Activated naive CD8-positive, alpha-beta T cell (primary cell): ENCODE data around the gene UCP1.
"Not testable (repeated sequence)": the region's sequence is repeated elsewhere in the genome, so short reads cannot be mapped to it uniquely, and the experiment has no call there.

Experiments
- H3K27ac Mint-ChIP-seq: one replicate; pipeline ENCODE4 v1.8.0; 2021; ENCODE audit warnings: mixed read lengths
- H3K27me3 Mint-ChIP-seq: one replicate; pipeline ENCODE4 v1.8.0; 2021; ENCODE audit warnings: mixed read lengths
- H3K36me3 Mint-ChIP-seq: one replicate; pipeline ENCODE4 v1.8.0; 2021; ENCODE audit warnings: mixed read lengths
- H3K4me1 Mint-ChIP-seq: one replicate; pipeline ENCODE4 v1.8.0; 2021; ENCODE audit warnings: low read depth, mixed read lengths
- H3K4me3 Mint-ChIP-seq: one replicate; pipeline ENCODE4 v1.8.0; 2021; ENCODE audit warnings: mild to moderate bottlenecking, mixed read lengths
- H3K9me3 Mint-ChIP-seq: one replicate; pipeline ENCODE4 v1.8.0; 2021; ENCODE audit warnings: low read depth, mixed read lengths

Gene UCP1

GRCh38 chr4:140575489-140575888 lies 6.7 kb upstream of the UCP1 start:
- no peak overlapping the region for H3K27ac Mint-ChIP-seq
- H3K4me1 Mint-ChIP-seq, result peaks cover 3% of the 10 kb centered on the region
- H3K36me3 Mint-ChIP-seq, result peaks cover 11% of the 10 kb centered on the region
- peaks cover 43% of the 10 kb centered on the region for H3K27me3 Mint-ChIP-seq
- no peak overlapping the region for H3K4me3 Mint-ChIP-seq
- peaks cover 3% of the 10 kb centered on the region for H3K9me3 Mint-ChIP-seq

- peaks cover 23% of the 10 kb centered on the region for H3K4me1 Mint-ChIP-seq
- H3K27ac Mint-ChIP-seq, result no peak overlapping the region
- H3K36me3 Mint-ChIP-seq, result peaks cover 13% of the 10 kb centered on the region
- peaks cover 43% of the 10 kb centered on the region for H3K27me3 Mint-ChIP-seq
- no peak overlapping the region for H3K4me3 Mint-ChIP-seq
- peaks cover 7% of the 10 kb centered on the region for H3K9me3 Mint-ChIP-seq
Measured at GRCh38 chr4:140571620-140572019, 2.9 kb upstream of the UCP1 start.

GRCh38 chr4:140569307-140569638 lies 512 bp upstream of the UCP1 start:
- H3K4me3 Mint-ChIP-seq, result peak overlapping the region; percentile 90
- no peak overlapping the region for H3K27ac Mint-ChIP-seq
- peaks cover 7% of the 10 kb centered on the region for H3K9me3 Mint-ChIP-seq
- H3K27me3 Mint-ChIP-seq, result peaks cover 43% of the 10 kb centered on the region
- H3K4me1 Mint-ChIP-seq, result peaks cover 23% of the 10 kb centered on the region
- peaks cover 13% of the 10 kb centered on the region for H3K36me3 Mint-ChIP-seq

DNA sequence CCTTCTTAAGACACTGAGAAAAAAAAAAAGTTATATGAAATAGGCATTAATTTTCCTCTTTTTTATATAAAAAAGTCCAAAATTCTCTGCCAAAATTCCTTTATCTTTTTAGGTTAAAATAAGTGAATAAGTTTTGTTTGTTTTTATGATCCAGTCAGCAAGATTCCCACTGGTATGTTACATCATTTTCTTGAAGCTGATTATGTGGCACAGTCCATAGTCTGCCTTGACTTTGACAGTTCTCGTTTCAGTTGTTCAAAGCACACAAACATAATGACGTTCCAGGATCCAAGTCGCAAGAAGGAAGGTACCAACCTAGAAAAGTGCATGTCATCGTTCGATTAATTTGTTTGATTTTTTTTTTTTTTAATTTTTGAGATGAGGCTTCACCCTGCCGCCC lies 9.1 kb downstream of the UCP1 start:
- peaks cover 17% of the 10 kb centered on the region for H3K4me1 Mint-ChIP-seq
- H3K9me3 Mint-ChIP-seq, result no peaks in the 10 kb centered on the region
- H3K27me3 Mint-ChIP-seq, result peaks cover 2% of the 10 kb centered on the region
- H3K36me3 Mint-ChIP-seq, result no peaks in the 10 kb centered on the region
- H3K27ac Mint-ChIP-seq, result no peak overlapping the region
- H3K4me3 Mint-ChIP-seq, result no peak overlapping the region

GRCh38 chr4:140557831-140558435 lies 10.8 kb downstream of the UCP1 start:
- H3K27ac Mint-ChIP-seq, result no peak overlapping the region
- no peaks in the 10 kb centered on the region for H3K27me3 Mint-ChIP-seq
- peaks cover 17% of the 10 kb centered on the region for H3K4me1 Mint-ChIP-seq
- no peak overlapping the region for H3K4me3 Mint-ChIP-seq
- H3K9me3 Mint-ChIP-seq, result no peaks in the 10 kb centered on the region
- peaks cover 2% of the 10 kb centered on the region for H3K36me3 Mint-ChIP-seq

DNA sequence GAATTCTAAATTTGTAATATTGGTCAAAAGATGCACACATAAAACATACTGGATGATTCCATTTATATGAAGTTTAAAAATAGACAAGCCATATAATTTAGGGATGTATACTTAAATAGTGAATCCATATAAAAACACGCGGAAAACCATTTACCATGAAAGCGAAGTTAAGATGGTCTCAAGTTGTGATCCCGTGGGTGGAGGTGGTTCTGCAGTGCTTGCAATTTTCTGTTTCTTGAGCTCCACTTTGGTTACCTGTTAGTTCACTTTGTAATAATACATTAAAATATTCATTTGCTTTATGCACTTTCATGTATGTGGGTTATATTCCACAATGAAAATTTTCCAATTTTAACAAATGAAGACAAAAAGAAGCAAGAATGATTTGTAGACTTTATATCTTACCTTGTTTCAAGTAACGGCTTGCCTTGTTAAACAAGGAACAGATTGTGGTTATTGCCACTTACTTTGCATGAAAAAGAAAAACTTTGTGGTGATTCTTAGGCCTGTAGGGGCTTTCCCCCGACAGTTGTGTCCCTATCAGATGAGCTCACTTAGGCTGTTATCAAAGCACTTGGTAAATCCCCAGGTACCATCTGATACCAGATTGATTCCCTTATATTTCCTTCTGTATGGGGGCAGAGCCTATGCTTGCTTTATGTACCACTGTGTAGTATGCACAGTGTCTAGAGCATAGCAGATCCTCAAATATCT lies 12.2 kb downstream of the UCP1 start:
- no peak overlapping the region for H3K27ac Mint-ChIP-seq
- peaks cover 10% of the 10 kb centered on the region for H3K36me3 Mint-ChIP-seq
- H3K9me3 Mint-ChIP-seq, result no peaks in the 10 kb centered on the region
- peaks cover 17% of the 10 kb centered on the region for H3K4me1 Mint-ChIP-seq
- H3K4me3 Mint-ChIP-seq, result no peak overlapping the region
- no peaks in the 10 kb centered on the region for H3K27me3 Mint-ChIP-seq

GRCh38 chr4:140533951-140534480 lies 34.7 kb downstream of the UCP1 start:
- no peaks in the 10 kb centered on the region for H3K27me3 Mint-ChIP-seq
- H3K9me3 Mint-ChIP-seq, result no peaks in the 10 kb centered on the region
- peaks cover 16% of the 10 kb centered on the region for H3K36me3 Mint-ChIP-seq
- H3K4me1 Mint-ChIP-seq, result no peaks in the 10 kb centered on the region
- H3K27ac Mint-ChIP-seq, result no peak overlapping the region
- H3K4me3 Mint-ChIP-seq, result no peak overlapping the region

GRCh38 chr4:140529434-140529833 lies 39.3 kb downstream of the UCP1 start:
- Mint-ChIP-seq H3K27ac (no peak overlapping the region), H3K27me3 (no peaks in the 10 kb centered on the region), H3K4me1 (peaks cover 8% of the 10 kb centered on the region), H3K4me3 (no peak overlapping the region), H3K36me3 (peaks cover 19% of the 10 kb centered on the region), H3K9me3 (no peaks in the 10 kb centered on the region)

DNA sequence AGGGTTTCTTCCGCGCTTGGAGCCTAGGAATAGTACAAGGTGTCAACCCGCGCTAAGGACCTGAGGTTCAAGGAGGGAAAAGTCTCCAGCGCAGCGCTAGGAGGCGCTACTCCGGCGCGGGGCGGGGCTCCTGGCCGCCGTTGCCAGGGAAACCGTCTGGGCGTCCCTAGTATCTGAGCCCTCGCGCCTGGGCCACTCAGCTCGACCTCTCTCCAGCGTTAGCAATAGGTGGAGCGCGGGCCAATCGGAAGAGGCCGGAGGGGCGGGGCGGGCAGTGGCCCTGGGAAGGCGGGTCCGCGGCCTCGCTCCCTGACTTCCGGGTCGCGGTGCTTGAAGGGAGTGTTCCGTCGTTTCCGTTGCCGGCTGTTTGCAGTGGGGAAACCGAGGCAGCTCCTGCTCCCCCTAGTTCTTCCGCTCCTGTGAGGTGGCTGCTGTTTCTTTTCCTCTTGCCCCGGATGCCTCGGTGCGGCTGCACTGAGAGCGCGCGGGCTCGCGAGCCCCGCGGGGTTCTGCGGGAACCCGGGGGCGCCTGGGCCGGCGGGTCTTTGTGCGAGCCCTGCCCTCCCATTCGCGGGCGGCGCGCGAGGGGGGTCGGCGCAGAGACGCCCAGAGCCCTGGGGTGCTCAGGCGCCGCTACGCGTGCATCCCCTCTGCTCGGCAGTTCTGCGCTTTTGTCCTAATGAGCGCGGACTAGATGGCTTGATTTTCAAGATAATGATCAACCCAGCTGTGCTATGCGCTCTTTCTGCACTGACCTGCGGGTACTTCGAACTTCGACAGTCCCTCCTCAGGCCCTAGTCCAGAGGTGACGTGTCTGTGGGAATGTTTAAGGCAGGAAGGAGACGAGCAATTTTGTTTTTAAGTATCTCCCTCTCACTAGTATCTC lies 44.7 kb downstream of the UCP1 start, which contains the start of gene ELMOD2:
Gene ELMOD2 (plus strand): TSS at position 312 of the 886 bp plus-strand sequence. CDS start 1,261 bp downstream, outside the sequence.
- Mint-ChIP-seq H3K36me3 (peaks cover 9% of the 10 kb centered on the region), H3K4me1 (peaks cover 17% of the 10 kb centered on the region), H3K27ac (peak within 1 kb of the TSS; percentile 83), H3K9me3 (no peaks in the 10 kb centered on the region), H3K4me3 (peak within 1 kb of the TSS; percentile 86), H3K27me3 (no peaks in the 10 kb centered on the region)

- H3K9me3 Mint-ChIP-seq, result no peaks in the 10 kb centered on the region
- peaks cover 9% of the 10 kb centered on the region for H3K36me3 Mint-ChIP-seq
- no peaks in the 10 kb centered on the region for H3K27me3 Mint-ChIP-seq
- H3K4me3 Mint-ChIP-seq, result peak overlapping the region; percentile 86
- peaks cover 17% of the 10 kb centered on the region for H3K4me1 Mint-ChIP-seq
- peak overlapping the region; percentile 12 for H3K27ac Mint-ChIP-seq
Measured at GRCh38 chr4:140523370-140523856, 45.3 kb downstream of the UCP1 start.

GRCh38 chr4:140515423-140515822 lies 53.3 kb downstream of the UCP1 start:
- Mint-ChIP-seq H3K4me1 (no peaks in the 10 kb centered on the region), H3K9me3 (no peaks in the 10 kb centered on the region), H3K27ac (no peak overlapping the region), H3K36me3 (no peaks in the 10 kb centered on the region), H3K4me3 (no peak overlapping the region), H3K27me3 (peaks cover 10% of the 10 kb centered on the region)

- H3K9me3 Mint-ChIP-seq, H3K27ac Mint-ChIP-seq, H3K4me1 Mint-ChIP-seq, H3K36me3 Mint-ChIP-seq, H3K4me3 Mint-ChIP-seq: not testable (repeated sequence)
- H3K27me3 Mint-ChIP-seq, result peaks cover 19% of the 10 kb centered on the region
Measured at GRCh38 chr4:140513765-140514164, 55.0 kb downstream of the UCP1 start.
